Hepatocyte (in vitro differentiated cells): ENCODE data around the gene MTFR2. TPM values are rescaled to one million over a fixed set of nuclear protein-coding genes. Genes with fewer than 3 reads are reported as not detected.

ENCODE experiments used
- DNase-seq: peaks from one replicate; pipeline ENCODE4 v3.0.0-alpha.2; 2016; ENCODE audit warnings: low spot score
- H2AFZ ChIP-seq: fragments of 200-600 bp; sonication (generic); 2 replicates; pipeline ENCODE4 v1.6.0; 2016; ENCODE audit warnings: antibody characterized with exemption, mild to moderate bottlenecking
- H3K27ac ChIP-seq: fragments of 200-600 bp; sonication (generic); 2 replicates; pipeline ENCODE4 v1.5.1; 2016; ENCODE audit warnings: mild to moderate bottlenecking
- H3K27me3 ChIP-seq: fragments of 200-600 bp; sonication (generic); 2 replicates; pipeline ENCODE4 v1.6.1; 2016
- H3K36me3 ChIP-seq: fragments of 200-600 bp; sonication (generic); replicated peaks from 2 replicates; pipeline ENCODE4 v1.5.1; 2016; ENCODE audit warnings: low read depth; ENCODE audit not compliant: insufficient read depth
- H3K4me1 ChIP-seq: fragments of 200-600 bp; sonication (generic); 2 replicates; pipeline ENCODE4 v1.5.1; 2016; ENCODE audit warnings: mild to moderate bottlenecking, moderate library complexity; ENCODE audit not compliant: insufficient read depth
- H3K4me2 ChIP-seq: fragments of 200-600 bp; sonication (generic); 2 replicates; pipeline ENCODE4 v1.6.0; 2016
- H3K4me3 ChIP-seq: fragments of 200-600 bp; sonication (generic); 2 replicates; pipeline ENCODE4 v1.5.1; 2016; ENCODE audit warnings: mild to moderate bottlenecking
- H3K79me2 ChIP-seq: fragments of 200-600 bp; sonication (generic); 2 replicates; pipeline ENCODE4 v1.6.0; 2017; ENCODE audit warnings: mild to moderate bottlenecking
- H3K9me2 ChIP-seq: fragments of 200-600 bp; sonication (generic); replicated peaks from 2 replicates; pipeline ENCODE4 v1.6.0; 2017; ENCODE audit warnings: mild to moderate bottlenecking; ENCODE audit not compliant: insufficient read depth
- H3K9me3 ChIP-seq: fragments of 200-600 bp; sonication (generic); 2 replicates; pipeline ENCODE4 v1.5.1; 2016; ENCODE audit warnings: low read depth, mild to moderate bottlenecking
- H4K20me1 ChIP-seq: fragments of 200-600 bp; sonication (generic); 2 replicates; pipeline ENCODE4 v1.6.0; 2016; ENCODE audit warnings: mild to moderate bottlenecking; ENCODE audit not compliant: insufficient read depth, poor library complexity, severe bottlenecking
- EZH2 ChIP-seq: fragments of 200-600 bp; sonication (generic); IDR thresholded peaks from 2 replicates; pipeline ENCODE4 v1.6.1; 2016; ENCODE audit warnings: antibody characterized with exemption, mild to moderate bottlenecking, borderline replicate concordance
- EZH2phosphoT487 ChIP-seq: fragments of 200-600 bp; sonication (generic); IDR thresholded peaks from one replicate; pipeline ENCODE4 v1.6.1; 2018; ENCODE audit warnings: antibody characterized with exemption, mild to moderate bottlenecking, low read depth, moderate library complexity; ENCODE audit not compliant: unreplicated experiment, severe bottlenecking
- WGBS: methylation state at CpG from one replicate; pipeline ENCODE4 v1.1.6; 2016; ENCODE audit warnings: low lambda C conversion rate; ENCODE audit errors: missing lambda C conversion rate; 5-methylcytosine and 5-hydroxymethylcytosine counted together
- polyA plus RNA-seq: library from polyadenylated mRNA; unstranded; fragments of >200 nt; fragmentation: Nextera tagmentation; extraction: Ambion mirVana; gene quantifications from 2 replicates; pipeline ENCODE4 v1.2.1, GENCODE V29; 2016
- total RNA-seq: library from RNA; depleted of rRNA; stranded (reverse); fragments of >200 nt; gene quantifications from 2 replicates; pipeline ENCODE4 v1.2.3, GENCODE V29; 2014
- TF ChIP-seq, protein P1 (sequence below): fragments of 200-600 bp; sonication (generic); IDR thresholded peaks from 2 replicates; pipeline ENCODE4 v1.5.1; 2016; ENCODE audit warnings: antibody characterized with exemption, mild to moderate bottlenecking; ENCODE audit not compliant: poor library complexity

Gene MTFR2
- total and polyA plus RNA-seq, 2 experiments from 2014 or later: 0.43 to 0.69 TPM

GRCh38 chr6:136210398-136211165, 39.5 kb downstream of the MTFR2 start:
- no peak overlapping the region for H3K4me3 ChIP-seq
- no peaks in the 10 kb centered on the region for H4K20me1 ChIP-seq
- H3K27me3 ChIP-seq: no peaks in the 10 kb centered on the region
- H3K4me1 ChIP-seq: no peaks in the 10 kb centered on the region
- WGBS: 94% methylated on average over 13 of the region's 13 CpGs
- H3K27ac ChIP-seq: no peak overlapping the region
- TF ChIP-seq EZH2: no peak
- no peak for TF ChIP-seq EZH2phosphoT487
- TF ChIP-seq, protein P1, sequence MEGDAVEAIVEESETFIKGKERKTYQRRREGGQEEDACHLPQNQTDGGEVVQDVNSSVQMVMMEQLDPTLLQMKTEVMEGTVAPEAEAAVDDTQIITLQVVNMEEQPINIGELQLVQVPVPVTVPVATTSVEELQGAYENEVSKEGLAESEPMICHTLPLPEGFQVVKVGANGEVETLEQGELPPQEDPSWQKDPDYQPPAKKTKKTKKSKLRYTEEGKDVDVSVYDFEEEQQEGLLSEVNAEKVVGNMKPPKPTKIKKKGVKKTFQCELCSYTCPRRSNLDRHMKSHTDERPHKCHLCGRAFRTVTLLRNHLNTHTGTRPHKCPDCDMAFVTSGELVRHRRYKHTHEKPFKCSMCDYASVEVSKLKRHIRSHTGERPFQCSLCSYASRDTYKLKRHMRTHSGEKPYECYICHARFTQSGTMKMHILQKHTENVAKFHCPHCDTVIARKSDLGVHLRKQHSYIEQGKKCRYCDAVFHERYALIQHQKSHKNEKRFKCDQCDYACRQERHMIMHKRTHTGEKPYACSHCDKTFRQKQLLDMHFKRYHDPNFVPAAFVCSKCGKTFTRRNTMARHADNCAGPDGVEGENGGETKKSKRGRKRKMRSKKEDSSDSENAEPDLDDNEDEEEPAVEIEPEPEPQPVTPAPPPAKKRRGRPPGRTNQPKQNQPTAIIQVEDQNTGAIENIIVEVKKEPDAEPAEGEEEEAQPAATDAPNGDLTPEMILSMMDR: no peak
- no peak for DNase-seq
- no peaks in the 10 kb centered on the region for H3K9me3 ChIP-seq
- no peaks in the 10 kb centered on the region for H3K79me2 ChIP-seq
- no peak overlapping the region for H2AFZ ChIP-seq
- no peak overlapping the region for H3K4me2 ChIP-seq
- no peaks in the 10 kb centered on the region for H3K9me2 ChIP-seq
- H3K36me3 ChIP-seq: no peaks in the 10 kb centered on the region

GRCh38 chr6:136209496-136209895, 40.6 kb downstream of the MTFR2 start:
- Histone ChIP-seq H3K4me1 (no peaks in the 10 kb centered on the region), H3K36me3 (no peaks in the 10 kb centered on the region), H3K9me3 (no peaks in the 10 kb centered on the region), H3K9me2 (no peaks in the 10 kb centered on the region), H3K79me2 (no peaks in the 10 kb centered on the region), H2AFZ (no peak overlapping the region), H3K4me2 (no peak overlapping the region), H4K20me1 (no peaks in the 10 kb centered on the region), H3K27ac (no peak overlapping the region), H3K27me3 (no peaks in the 10 kb centered on the region), H3K4me3 (no peak overlapping the region)
- TF ChIP-seq EZH2phosphoT487 (no peak), EZH2 (no peak)
- TF ChIP-seq, protein P1: no peak
- WGBS: 92% methylated on average over 2 of the region's 2 CpGs
- no peak for DNase-seq

DNA sequence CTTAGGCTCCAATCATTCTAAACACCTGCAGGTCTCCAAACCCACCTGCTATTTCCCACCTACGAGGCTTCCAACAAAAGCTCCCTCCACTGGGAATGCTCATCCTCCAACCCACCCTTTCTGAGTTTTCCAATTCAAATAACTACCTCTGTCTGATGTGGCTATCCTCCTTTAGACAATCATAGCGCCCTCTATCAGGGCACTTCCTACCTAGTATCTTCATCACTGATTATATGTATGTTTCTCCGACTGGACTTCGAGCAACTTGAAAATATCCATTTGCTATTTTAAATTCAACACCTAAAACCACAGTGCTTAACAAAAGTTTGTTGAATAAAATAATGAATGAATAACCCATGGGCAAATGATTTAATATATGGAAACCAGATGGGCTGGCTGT, 41.3 kb downstream of the MTFR2 start:
- no peaks in the 10 kb centered on the region for H3K4me1 ChIP-seq

More for the DNA sequence above, 41.3 kb downstream of the MTFR2 start:
- no peaks in the 10 kb centered on the region for H3K9me2 ChIP-seq
- no peak overlapping the region for H3K27ac ChIP-seq
- H3K79me2 ChIP-seq: no peaks in the 10 kb centered on the region
- WGBS: 94% methylated on average over 4 of the region's 4 CpGs
- H4K20me1 ChIP-seq: no peaks in the 10 kb centered on the region
- H3K4me2 ChIP-seq: no peak overlapping the region
- DNase-seq: no peak
- H3K36me3 ChIP-seq: no peaks in the 10 kb centered on the region
- no peaks in the 10 kb centered on the region for H3K27me3 ChIP-seq
- H3K4me3 ChIP-seq: no peak overlapping the region
- TF ChIP-seq EZH2phosphoT487 (no peak), EZH2 (no peak)
- TF ChIP-seq, protein P1: no peak
- H3K9me3 ChIP-seq: no peaks in the 10 kb centered on the region
- H2AFZ ChIP-seq: no peak overlapping the region
